ENCODE results near the gene RTCB.

Gene RTCB

DNA sequence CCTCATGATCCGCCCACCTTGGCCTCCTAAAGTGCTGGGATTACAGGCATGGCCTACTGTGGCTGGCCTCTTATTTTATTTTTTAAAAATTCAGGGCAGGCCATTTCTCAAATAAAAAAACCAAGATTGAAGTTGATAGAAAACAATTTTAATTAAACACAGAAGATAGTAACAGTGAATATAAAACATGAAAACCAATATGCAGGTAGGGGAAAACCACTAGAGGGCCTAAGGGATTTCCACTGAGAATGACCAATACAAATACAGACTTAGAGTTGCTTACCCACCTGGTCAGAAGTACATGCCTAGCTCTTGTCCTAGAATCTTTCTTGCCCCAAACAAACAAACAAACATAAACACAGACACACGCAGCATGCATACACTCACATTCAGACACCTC is 1.7 kb upstream of the RTCB start:
- Mint-ChIP-seq H3K4me3 (no peak overlapping the region), H3K9me3 (no peaks in the 10 kb centered on the region), H3K27me3 (peaks cover 8% of the 10 kb centered on the region), H3K27ac (ENCODE audit: low read depth) (no peak overlapping the region), H3K36me3 (ENCODE audit: insufficient read depth) (peaks cover 17% of the 10 kb centered on the region), H3K4me1 (peaks cover 27% of the 10 kb centered on the region)
- ATAC-seq (replicated peaks; ENCODE audit: extremely low read depth, poor library complexity, severe bottlenecking) = no peak
- no peak for DNase-seq (ENCODE audit: low spot score in 2 of 2)

DNA sequence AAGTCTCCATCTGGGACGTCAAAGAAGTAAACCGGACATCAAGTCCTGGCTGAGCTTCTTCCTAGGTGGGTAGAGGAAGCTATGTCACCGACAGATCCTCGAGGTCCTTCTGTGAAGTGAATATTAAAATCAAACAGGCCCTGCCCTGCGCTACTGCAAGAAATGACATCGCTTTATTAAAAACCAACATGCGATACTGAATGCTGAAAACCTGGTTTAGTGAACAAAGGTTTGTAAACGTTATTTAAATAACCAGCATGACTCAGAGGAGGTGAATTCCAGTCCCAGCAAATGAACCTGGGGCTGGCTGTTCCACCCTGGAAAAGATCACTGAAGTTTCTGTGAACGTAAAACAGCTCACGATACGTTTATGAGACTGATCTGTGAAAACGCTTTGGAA is 645 bp downstream of the RTCB start:
- Mint-ChIP-seq H3K9me3 (no peaks in the 10 kb centered on the region), H3K27ac (ENCODE audit: low read depth) (peak overlapping the region; percentile 93), H3K36me3 (ENCODE audit: insufficient read depth) (peaks cover 31% of the 10 kb centered on the region), H3K4me1 (peaks cover 42% of the 10 kb centered on the region), H3K4me3 (peak overlapping the region; percentile 95), H3K27me3 (no peaks in the 10 kb centered on the region)
- DNase-seq (ENCODE audit: low spot score in 2 of 2) = no peak
- ATAC-seq (replicated peaks; ENCODE audit: extremely low read depth, poor library complexity, severe bottlenecking) = peak; percentile 45

DNA sequence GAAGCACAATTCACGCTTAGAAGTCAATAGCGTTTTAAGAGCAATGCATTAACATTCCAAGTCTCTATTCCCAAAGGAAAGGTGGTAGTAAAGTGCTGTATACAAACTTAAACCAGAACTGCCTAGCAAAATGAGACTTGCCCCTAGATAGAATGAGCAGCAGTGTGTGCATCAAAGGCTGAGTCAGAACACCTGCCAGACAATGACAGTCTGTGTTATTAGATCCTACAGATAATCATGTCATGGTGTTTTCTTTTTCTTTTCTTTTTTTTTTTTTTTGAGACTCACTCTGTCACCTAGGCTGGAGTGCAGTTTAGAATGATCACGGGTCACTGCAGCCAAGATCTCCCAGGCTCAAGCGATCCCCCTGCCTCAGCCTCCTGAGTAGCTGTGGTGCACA is 1.6 kb downstream of the RTCB start:
- no peaks in the 10 kb centered on the region for H3K9me3 Mint-ChIP-seq
- peaks cover 42% of the 10 kb centered on the region for H3K4me1 Mint-ChIP-seq
- ATAC-seq (replicated peaks; ENCODE audit: extremely low read depth, poor library complexity, severe bottlenecking) (no peak), DNase-seq (ENCODE audit: low spot score in 2 of 2) (no peak)
- H3K4me3 Mint-ChIP-seq = peak overlapping the region; percentile 95
- H3K27me3 Mint-ChIP-seq = no peaks in the 10 kb centered on the region
- no peak overlapping the region for H3K27ac Mint-ChIP-seq (ENCODE audit: low read depth)
- H3K36me3 Mint-ChIP-seq (ENCODE audit: insufficient read depth) = peaks cover 40% of the 10 kb centered on the region

DNA sequence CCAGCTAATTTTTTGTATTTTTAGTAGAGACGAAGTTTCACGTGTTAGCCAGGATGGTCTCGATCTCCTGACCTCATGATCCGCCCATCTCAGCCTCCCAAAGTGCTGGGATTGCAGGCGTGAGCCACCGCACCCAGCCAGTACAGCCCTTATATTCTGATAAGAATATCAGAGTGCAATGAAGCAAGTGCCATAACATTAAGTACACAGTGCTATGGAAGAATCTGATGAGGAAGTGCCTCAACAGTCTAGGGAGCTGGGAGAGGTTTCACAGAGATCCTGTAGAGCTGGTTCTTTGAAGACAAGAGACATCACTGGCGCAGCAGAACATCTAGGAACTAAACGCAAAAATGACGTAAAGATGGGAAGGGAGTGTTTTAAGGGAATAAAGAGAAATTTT is 2.1 kb downstream of the RTCB start:
- peaks cover 44% of the 10 kb centered on the region for H3K36me3 Mint-ChIP-seq (ENCODE audit: insufficient read depth)

DNA sequence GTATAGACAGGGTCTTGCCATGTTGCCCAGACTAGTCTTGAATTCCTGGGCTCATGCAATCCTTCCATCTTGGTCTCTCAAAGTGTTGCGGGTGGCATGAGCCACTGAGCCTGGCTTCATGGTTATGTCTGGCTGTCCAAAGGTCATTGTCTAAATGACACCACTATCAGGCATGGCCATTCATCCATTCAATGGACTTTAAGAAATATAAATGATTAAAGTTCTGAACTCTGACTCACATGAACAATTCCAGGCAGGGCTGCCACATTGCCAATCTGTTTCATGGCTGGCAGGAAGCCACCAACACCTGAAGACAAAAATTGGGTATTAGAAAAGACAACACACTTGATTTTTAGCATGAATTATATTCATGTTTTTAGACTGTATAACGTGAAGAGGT is 4.1 kb downstream of the RTCB start:
- peaks cover 38% of the 10 kb centered on the region for H3K4me1 Mint-ChIP-seq
- H3K4me3 Mint-ChIP-seq = no peak overlapping the region
- no peaks in the 10 kb centered on the region for H3K27me3 Mint-ChIP-seq
- H3K9me3 Mint-ChIP-seq = no peaks in the 10 kb centered on the region
- no peak for DNase-seq (ENCODE audit: low spot score in 2 of 2)
- H3K27ac Mint-ChIP-seq (ENCODE audit: low read depth) = no peak overlapping the region
- peaks cover 59% of the 10 kb centered on the region for H3K36me3 Mint-ChIP-seq (ENCODE audit: insufficient read depth)
- no peak for ATAC-seq (replicated peaks; ENCODE audit: extremely low read depth, poor library complexity, severe bottlenecking)

More for the DNA sequence above, 2.1 kb downstream of the RTCB start:
- Mint-ChIP-seq H3K4me3 (peak overlapping the region; percentile 95), H3K27me3 (no peaks in the 10 kb centered on the region), H3K4me1 (peaks cover 42% of the 10 kb centered on the region), H3K27ac (ENCODE audit: low read depth) (peak overlapping the region; percentile 13), H3K9me3 (no peaks in the 10 kb centered on the region)
- no peak for ATAC-seq (replicated peaks; ENCODE audit: extremely low read depth, poor library complexity, severe bottlenecking)
- no peak for DNase-seq (ENCODE audit: low spot score in 2 of 2)

DNA sequence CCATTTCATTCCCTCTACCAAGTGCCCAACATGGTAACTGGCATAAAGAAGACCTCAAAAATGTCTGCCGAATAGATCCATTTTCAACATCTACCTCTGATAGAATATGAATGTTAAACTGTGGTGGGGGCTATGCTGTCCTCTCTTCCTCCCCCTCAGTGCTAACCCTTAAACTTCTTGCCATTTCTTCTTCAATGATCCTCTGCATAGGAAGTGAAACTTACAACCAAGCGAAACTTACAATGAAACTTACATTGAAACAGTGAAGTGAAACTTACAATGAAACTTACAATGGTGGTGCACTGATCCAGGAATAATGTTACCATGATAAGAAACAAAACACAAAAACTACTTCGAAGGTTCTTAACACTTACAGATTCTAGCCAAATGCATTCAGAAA is 4.7 kb downstream of the RTCB start:
- Mint-ChIP-seq H3K27ac (ENCODE audit: low read depth) (no peak overlapping the region), H3K4me3 (no peak overlapping the region)
- no peak for ATAC-seq (replicated peaks; ENCODE audit: extremely low read depth, poor library complexity, severe bottlenecking)

DNA sequence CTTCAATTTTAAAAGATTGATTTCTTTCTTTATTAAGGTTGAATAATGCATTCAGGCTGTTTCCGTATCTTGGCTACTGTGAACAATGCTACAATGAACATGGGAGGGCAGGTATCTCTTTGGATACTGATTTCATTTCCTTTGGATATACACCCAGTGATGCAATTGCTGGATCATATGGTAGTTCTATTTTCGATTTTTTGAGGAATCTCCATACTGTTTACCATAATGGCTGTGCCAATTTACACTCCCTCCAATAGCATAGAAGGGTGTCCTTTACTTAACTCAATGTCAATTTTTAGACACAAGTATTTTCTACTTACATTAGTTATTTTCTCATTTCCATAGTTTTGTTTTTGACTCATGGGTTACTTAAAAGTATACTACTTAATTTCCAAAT is 8.0 kb downstream of the RTCB start:
- H3K36me3 Mint-ChIP-seq (ENCODE audit: insufficient read depth) = peaks cover 75% of the 10 kb centered on the region
- DNase-seq (ENCODE audit: low spot score in 2 of 2) (no peak), ATAC-seq (replicated peaks; ENCODE audit: extremely low read depth, poor library complexity, severe bottlenecking) (no peak)
- H3K27ac Mint-ChIP-seq (ENCODE audit: low read depth) = peak overlapping the region; percentile 19
- H3K27me3 Mint-ChIP-seq = no peaks in the 10 kb centered on the region
- H3K4me1 Mint-ChIP-seq = peaks cover 18% of the 10 kb centered on the region
- no peak overlapping the region for H3K4me3 Mint-ChIP-seq
- no peaks in the 10 kb centered on the region for H3K9me3 Mint-ChIP-seq

More for the DNA sequence above, 4.7 kb downstream of the RTCB start:
- Mint-ChIP-seq H3K9me3 (no peaks in the 10 kb centered on the region), H3K4me1 (peaks cover 35% of the 10 kb centered on the region), H3K27me3 (no peaks in the 10 kb centered on the region), H3K36me3 (ENCODE audit: insufficient read depth) (peaks cover 60% of the 10 kb centered on the region)
- DNase-seq (ENCODE audit: low spot score in 2 of 2) = no peak

DNA sequence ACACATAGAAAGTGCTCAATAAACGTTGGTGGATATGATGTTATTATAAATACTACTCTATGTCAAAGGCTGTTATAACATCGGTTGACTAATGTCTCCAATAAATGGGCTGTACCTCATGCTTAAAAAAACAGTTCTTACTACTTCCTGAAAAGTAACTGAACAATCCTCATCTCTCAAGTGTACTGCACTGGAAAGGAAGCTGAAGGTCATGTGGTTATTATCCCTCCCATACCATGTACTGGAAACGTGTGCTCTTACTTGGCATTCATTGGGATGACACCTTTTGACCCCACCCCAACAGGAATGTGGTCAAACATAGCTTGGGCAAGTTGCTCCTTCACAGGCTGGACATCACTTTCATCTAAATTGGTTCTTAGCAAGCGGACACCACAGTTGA is 10.6 kb downstream of the RTCB start:
- no peaks in the 10 kb centered on the region for H3K27me3 Mint-ChIP-seq
- DNase-seq (ENCODE audit: low spot score in 2 of 2) (no peak), ATAC-seq (replicated peaks; ENCODE audit: extremely low read depth, poor library complexity, severe bottlenecking) (no peak)
- no peak overlapping the region for H3K4me3 Mint-ChIP-seq
- no peak overlapping the region for H3K27ac Mint-ChIP-seq (ENCODE audit: low read depth)
- H3K36me3 Mint-ChIP-seq (ENCODE audit: insufficient read depth) = peaks cover 76% of the 10 kb centered on the region
- H3K4me1 Mint-ChIP-seq = no peaks in the 10 kb centered on the region
- no peaks in the 10 kb centered on the region for H3K9me3 Mint-ChIP-seq

DNA sequence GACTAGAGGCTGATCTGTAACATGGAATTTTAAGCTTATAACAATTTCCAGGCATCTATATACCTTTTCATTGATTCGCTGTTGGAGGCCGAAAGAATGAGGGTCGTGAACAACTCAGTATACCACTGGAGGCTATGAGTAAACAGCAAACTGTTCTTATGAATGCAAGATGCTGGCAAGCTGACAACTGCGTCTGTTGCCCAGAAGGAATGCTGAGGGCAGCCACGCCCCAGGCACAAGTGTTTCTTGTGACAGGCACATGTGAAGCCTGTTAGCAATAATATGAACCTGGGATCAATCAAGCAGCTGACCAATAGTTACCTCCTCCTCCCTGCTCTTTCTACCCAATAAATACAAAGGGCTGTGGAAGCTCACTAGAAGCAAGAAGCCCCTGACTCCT is 15.3 kb downstream of the RTCB start:
- no peak overlapping the region for H3K4me3 Mint-ChIP-seq
- H3K36me3 Mint-ChIP-seq (ENCODE audit: insufficient read depth) = peaks cover 81% of the 10 kb centered on the region
- ATAC-seq (replicated peaks; ENCODE audit: extremely low read depth, poor library complexity, severe bottlenecking) (no peak), DNase-seq (ENCODE audit: low spot score in 2 of 2) (no peak)
- no peaks in the 10 kb centered on the region for H3K27me3 Mint-ChIP-seq
- H3K4me1 Mint-ChIP-seq = no peaks in the 10 kb centered on the region
- H3K9me3 Mint-ChIP-seq = no peaks in the 10 kb centered on the region
- H3K27ac Mint-ChIP-seq (ENCODE audit: low read depth) = no peak overlapping the region

DNA sequence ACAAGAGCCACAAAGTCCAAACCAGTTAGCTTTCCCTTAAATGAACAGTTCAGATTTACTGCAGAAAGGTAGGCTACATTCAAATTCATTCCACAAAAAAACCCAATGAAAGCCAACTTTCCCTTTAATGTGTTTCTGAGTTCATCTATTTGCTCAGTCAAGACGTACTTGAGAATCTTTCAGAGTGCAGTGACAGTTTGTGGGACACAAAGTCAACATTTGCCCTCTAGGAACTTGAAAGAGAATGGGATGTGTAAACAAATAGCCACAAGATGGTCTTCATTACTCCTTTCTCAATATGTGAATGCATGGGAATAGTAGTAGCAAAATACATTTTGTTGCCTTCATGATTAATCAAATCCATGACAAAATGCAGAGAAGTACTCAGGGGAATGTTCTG is 15.8 kb downstream of the RTCB start:
- no peak for DNase-seq (ENCODE audit: low spot score in 2 of 2)
- no peaks in the 10 kb centered on the region for H3K27me3 Mint-ChIP-seq
- ATAC-seq (replicated peaks; ENCODE audit: extremely low read depth, poor library complexity, severe bottlenecking) = no peak
- no peak overlapping the region for H3K27ac Mint-ChIP-seq (ENCODE audit: low read depth)
- no peaks in the 10 kb centered on the region for H3K9me3 Mint-ChIP-seq
- no peaks in the 10 kb centered on the region for H3K4me1 Mint-ChIP-seq
- peaks cover 79% of the 10 kb centered on the region for H3K36me3 Mint-ChIP-seq (ENCODE audit: insufficient read depth)
- H3K4me3 Mint-ChIP-seq = no peak overlapping the region

DNA sequence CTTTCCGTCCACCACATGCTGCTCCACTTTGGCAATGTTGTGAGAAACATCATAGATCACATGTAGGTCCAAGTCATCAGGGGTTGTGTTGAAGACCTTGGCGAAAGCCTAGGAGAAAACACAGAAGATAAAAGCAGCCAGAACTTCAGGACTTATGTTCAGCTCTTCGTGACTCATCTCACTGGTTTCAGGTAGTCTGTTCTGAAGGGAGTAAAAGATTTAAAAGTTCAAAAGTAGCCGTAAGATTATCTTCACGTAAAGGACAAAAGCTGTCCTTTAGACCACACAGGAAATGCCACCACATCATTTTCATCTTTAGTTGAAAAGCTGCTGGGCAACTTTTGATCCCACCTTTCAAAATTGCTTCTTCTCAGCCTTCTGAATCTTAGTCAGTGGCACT is 16.9 kb downstream of the RTCB start:
- H3K27ac Mint-ChIP-seq (ENCODE audit: low read depth) = no peak overlapping the region
- H3K27me3 Mint-ChIP-seq = no peaks in the 10 kb centered on the region
- H3K4me1 Mint-ChIP-seq = no peaks in the 10 kb centered on the region
- no peak overlapping the region for H3K4me3 Mint-ChIP-seq
- ATAC-seq (replicated peaks; ENCODE audit: extremely low read depth, poor library complexity, severe bottlenecking) = no peak
- no peak for DNase-seq (ENCODE audit: low spot score in 2 of 2)
- H3K36me3 Mint-ChIP-seq (ENCODE audit: insufficient read depth) = peaks cover 77% of the 10 kb centered on the region
- H3K9me3 Mint-ChIP-seq = no peaks in the 10 kb centered on the region

DNA sequence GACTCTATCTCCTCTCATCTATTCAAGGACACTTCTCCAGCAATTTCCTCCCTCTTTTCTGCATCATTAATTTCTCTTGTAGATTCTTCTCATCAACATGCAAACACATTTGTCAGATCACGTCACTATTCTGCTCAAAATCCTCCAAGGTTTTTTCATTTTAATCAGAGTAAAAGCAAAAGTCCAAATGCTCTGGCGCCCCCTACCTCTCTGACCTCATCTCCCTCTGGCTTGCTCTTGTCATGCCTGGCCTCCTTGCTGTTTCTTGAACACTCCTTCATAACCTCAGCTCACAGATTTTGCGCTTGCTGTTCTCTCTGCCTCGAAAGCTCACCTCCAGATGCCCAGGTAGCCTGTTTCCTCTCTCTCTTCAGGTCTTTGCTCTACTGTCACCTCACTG is 22.4 kb downstream of the RTCB start:
- ATAC-seq (replicated peaks; ENCODE audit: extremely low read depth, poor library complexity, severe bottlenecking) (no peak), DNase-seq (ENCODE audit: low spot score in 2 of 2) (no peak)
- peak overlapping the region; percentile 18 for H3K27ac Mint-ChIP-seq (ENCODE audit: low read depth)
- no peaks in the 10 kb centered on the region for H3K27me3 Mint-ChIP-seq
- peaks cover 60% of the 10 kb centered on the region for H3K36me3 Mint-ChIP-seq (ENCODE audit: insufficient read depth)
- no peaks in the 10 kb centered on the region for H3K4me1 Mint-ChIP-seq
- H3K4me3 Mint-ChIP-seq = no peak overlapping the region
- no peaks in the 10 kb centered on the region for H3K9me3 Mint-ChIP-seq

DNA sequence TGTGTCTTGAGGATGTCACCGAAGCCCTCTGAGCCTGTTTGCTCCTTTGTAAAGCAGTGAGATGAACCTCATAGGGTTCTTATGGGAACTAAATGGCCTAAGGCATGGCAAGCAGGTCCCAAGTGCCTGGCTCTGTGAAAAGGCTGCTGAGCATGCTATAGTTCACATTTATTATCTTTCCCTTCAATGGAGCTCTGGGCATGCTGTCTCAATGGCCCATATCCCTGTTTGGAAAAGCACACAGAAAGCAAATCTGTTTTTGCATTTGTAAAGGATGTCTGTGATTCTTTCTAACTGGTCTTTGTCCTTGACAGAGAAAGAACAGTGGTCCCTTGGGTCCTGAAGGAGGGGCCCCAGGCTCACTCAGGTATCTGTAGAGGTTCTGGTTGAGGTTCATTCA is 26.4 kb downstream of the RTCB start:
- no peak overlapping the region for H3K27ac Mint-ChIP-seq (ENCODE audit: low read depth)
- peaks cover 29% of the 10 kb centered on the region for H3K36me3 Mint-ChIP-seq (ENCODE audit: insufficient read depth)
- no peak overlapping the region for H3K4me3 Mint-ChIP-seq
- no peak for ATAC-seq (replicated peaks; ENCODE audit: extremely low read depth, poor library complexity, severe bottlenecking)
- H3K4me1 Mint-ChIP-seq = no peaks in the 10 kb centered on the region
- no peaks in the 10 kb centered on the region for H3K27me3 Mint-ChIP-seq
- DNase-seq (ENCODE audit: low spot score in 2 of 2) = no peak
- H3K9me3 Mint-ChIP-seq = no peaks in the 10 kb centered on the region

DNA sequence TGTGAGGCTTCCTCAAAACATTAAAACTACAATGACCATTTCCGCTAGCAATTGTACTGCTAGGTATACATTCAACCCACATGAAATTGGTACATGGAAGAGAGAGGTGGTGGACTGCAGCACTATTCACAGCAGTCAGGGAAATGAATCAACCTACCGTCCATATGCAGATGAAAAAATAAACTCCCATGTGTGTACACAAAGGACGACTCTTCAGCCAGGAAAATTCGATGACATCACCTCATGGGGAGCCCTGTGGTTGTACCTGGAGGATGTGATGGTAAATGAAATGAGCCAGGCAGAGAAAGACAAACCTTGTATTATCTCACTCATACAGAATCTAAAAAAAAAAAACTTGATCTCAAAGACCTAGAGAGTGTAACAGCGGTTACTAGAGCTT is 31.1 kb downstream of the RTCB start:
- Mint-ChIP-seq H3K4me1 (no peaks in the 10 kb centered on the region), H3K27me3 (no peaks in the 10 kb centered on the region), H3K9me3 (no peaks in the 10 kb centered on the region), H3K4me3 (no peak overlapping the region), H3K27ac (ENCODE audit: low read depth) (no peak overlapping the region), H3K36me3 (ENCODE audit: insufficient read depth) (peaks cover 5% of the 10 kb centered on the region)
- DNase-seq (ENCODE audit: low spot score in 2 of 2) = no peak
- ATAC-seq (replicated peaks; ENCODE audit: extremely low read depth, poor library complexity, severe bottlenecking) = no peak

Data from central memory CD8-positive, alpha-beta T cell (primary cell).